WTC11 (cell line): ENCODE measurements around the gene B3GLCT. TPM values are rescaled to one million over a fixed set of nuclear protein-coding genes. Genes with fewer than 3 reads are reported as not detected.

Source experiments
- ATAC-seq: fragments of 200-7000 bp; cut with Tn5 transposase; 2 replicates; pipeline ENCODE4 v1.10.0; 2021; ENCODE audit warnings: mild to moderate bottlenecking, moderate library complexity
- CTCF ChIA-PET: fragments of 300-600 bp; sonication (Branson Sonifier 250); formaldehyde crosslinking; loops from one replicate; lab custom pipeline; 2021; ENCODE audit warnings: antibody characterized with exemption; lab: Charles Lee
- POLR2A ChIA-PET: fragments of 350-600 bp; sonication (Branson Sonifier 250); formaldehyde crosslinking; loops from one replicate; lab custom pipeline; 2021; ENCODE audit warnings: antibody characterized with exemption; lab: Charles Lee
- DNase-seq: peaks from one replicate; pipeline ENCODE4 v3.0.0; 2021; ENCODE audit warnings: low spot score
- H3K27ac Mint-ChIP-seq: 2 replicates; pipeline ENCODE4 v1.8.0; 2021; ENCODE audit warnings: mixed read lengths
- H3K27me3 Mint-ChIP-seq: 2 replicates; pipeline ENCODE4 v1.8.0; 2021; ENCODE audit warnings: low read depth, mild to moderate bottlenecking, moderate library complexity, mixed read lengths
- H3K36me3 Mint-ChIP-seq: 2 replicates; pipeline ENCODE4 v1.8.0; 2021; ENCODE audit warnings: mixed read lengths
- H3K4me1 Mint-ChIP-seq: 2 replicates; pipeline ENCODE4 v1.8.0; 2022; ENCODE audit warnings: mixed read lengths
- H3K4me3 Mint-ChIP-seq: 2 replicates; pipeline ENCODE4 v1.8.0; 2021; ENCODE audit warnings: mild to moderate bottlenecking, moderate library complexity, mixed read lengths
- H3K9me3 Mint-ChIP-seq: 2 replicates; pipeline ENCODE4 v1.8.0; 2021; ENCODE audit warnings: mixed read lengths
- ATF2 ChIP-seq: sonication (generic); formaldehyde crosslinking; IDR thresholded peaks from 2 replicates; pipeline ENCODE4 v1.8.1; 2022; ENCODE audit warnings: low read depth, missing genetic modification reagents, borderline replicate concordance
- CDX4 ChIP-seq: fragments of 250-450 bp; sonication (Bioruptor Pico); IDR thresholded peaks from 2 replicates; pipeline ENCODE4 v1.9.0; 2021; ENCODE audit warnings: moderate library complexity, mild to moderate bottlenecking, inconsistent platforms, borderline replicate concordance
- ERG ChIP-seq: fragments of 250-450 bp; sonication (Bioruptor Pico); IDR thresholded peaks from 2 replicates; pipeline ENCODE4 v1.8.0; 2021; ENCODE audit warnings: mild to moderate bottlenecking
- FOXP4 ChIP-seq: sonication (generic); formaldehyde crosslinking; IDR thresholded peaks from 2 replicates; pipeline ENCODE4 v1.8.0; 2022; ENCODE audit warnings: mild to moderate bottlenecking, missing genetic modification reagents
- GTF2I ChIP-seq: fragments of 250-450 bp; sonication (Bioruptor Pico); conservative IDR thresholded peaks from 2 replicates; pipeline ENCODE4 v1.4.0; 2021; ENCODE audit warnings: mild to moderate bottlenecking
- IRF1 ChIP-seq: sonication (generic); formaldehyde crosslinking; IDR thresholded peaks from 2 replicates; pipeline ENCODE4 v1.8.0; 2023; ENCODE audit warnings: missing genetic modification reagents
- IRF2 ChIP-seq: sonication (generic); formaldehyde crosslinking; IDR thresholded peaks from 2 replicates; pipeline ENCODE4 v1.8.0; 2022; ENCODE audit warnings: low read depth, missing genetic modification reagents, borderline replicate concordance
- JAZF1 ChIP-seq: fragments of 250-450 bp; sonication (Bioruptor Pico); IDR thresholded peaks from 2 replicates; pipeline ENCODE4 v1.9.0; 2021; ENCODE audit warnings: moderate library complexity, mild to moderate bottlenecking, inconsistent platforms
- KAT7 ChIP-seq: sonication (generic); formaldehyde crosslinking; IDR thresholded peaks from 2 replicates; pipeline ENCODE4 v1.8.1; 2023; ENCODE audit warnings: missing genetic modification reagents, mild to moderate bottlenecking, borderline replicate concordance
- MYBL2 ChIP-seq: sonication (generic); formaldehyde crosslinking; IDR thresholded peaks from 2 replicates; pipeline ENCODE4 v1.8.1; 2023; ENCODE audit warnings: mild to moderate bottlenecking, moderate library complexity, missing genetic modification reagents
- NFATC4 ChIP-seq: fragments of 250-450 bp; sonication (Bioruptor Pico); IDR thresholded peaks from 2 replicates; pipeline ENCODE4 v1.9.0; 2021; ENCODE audit warnings: mild to moderate bottlenecking
- NFE2L1 ChIP-seq: sonication (generic); formaldehyde crosslinking; IDR thresholded peaks from 2 replicates; pipeline ENCODE4 v1.8.1; 2023; ENCODE audit warnings: missing genetic modification reagents
- NFYB ChIP-seq: sonication (generic); formaldehyde crosslinking; conservative IDR thresholded peaks from 2 replicates; pipeline ENCODE4 v1.8.0; 2022; ENCODE audit warnings: low read depth, missing genetic modification reagents
- PREB ChIP-seq: sonication (generic); formaldehyde crosslinking; IDR thresholded peaks from 2 replicates; pipeline ENCODE4 v1.8.1; 2022; ENCODE audit warnings: mild to moderate bottlenecking, missing genetic modification reagents, moderate library complexity, borderline replicate concordance
- SMAD4 ChIP-seq: sonication (generic); formaldehyde crosslinking; IDR thresholded peaks from 2 replicates; pipeline ENCODE4 v1.8.0; 2022; ENCODE audit warnings: mild to moderate bottlenecking, missing genetic modification reagents
- ZSCAN18 ChIP-seq: fragments of 250-450 bp; sonication (Bioruptor Pico); IDR thresholded peaks from 2 replicates; pipeline ENCODE4 v2.1.2; 2022; ENCODE audit warnings: mild to moderate bottlenecking, moderate library complexity
- total RNA-seq: library from RNA; stranded (reverse); gene quantifications from 3 replicates; pipeline ENCODE4 v1.2.3, GENCODE V29; 2021

The B3GLCT gene
- total RNA-seq, 1 experiment from 2014 or later: 2.4 TPM

- no peak for TF ChIP-seq ZSCAN18 (CRISPR knock-in tag)
Measured at GRCh38 chr13:31301119-31301518, 101.3 kb downstream of the B3GLCT start (continued).

- CTCF ChIA-PET: no interaction called here
- Mint-ChIP-seq H3K27me3 (peaks cover 15% of the 10 kb centered on the region), H3K36me3 (peaks cover 42% of the 10 kb centered on the region), H3K27ac (no peak overlapping the region), H3K9me3 (peaks cover 56% of the 10 kb centered on the region), H3K4me1 (no peaks in the 10 kb centered on the region), H3K4me3 (no peak overlapping the region)
- POLR2A ChIA-PET: no interaction called here
- TF ChIP-seq MYBL2 (CRISPR knock-in tag) (no peak), IRF1 (no peak), GTF2I (CRISPR knock-in tag) (no peak)
- ATAC-seq (no peak), DNase-seq (no peak)
Measured at GRCh38 chr13:31310356-31310755, 110.6 kb downstream of the B3GLCT start.

- ATAC-seq: no peak
- Mint-ChIP-seq H3K9me3 (peaks cover 60% of the 10 kb centered on the region), H3K27me3 (peaks cover 15% of the 10 kb centered on the region), H3K4me3 (no peak overlapping the region), H3K4me1 (no peaks in the 10 kb centered on the region), H3K36me3 (peaks cover 47% of the 10 kb centered on the region), H3K27ac (no peak overlapping the region)
- POLR2A ChIA-PET: no interaction called here
- CTCF ChIA-PET: no interaction called here
- no peak for DNase-seq
- TF ChIP-seq ATF2 (CRISPR knock-in tag) (no peak), IRF2 (CRISPR knock-in tag) (no peak), SMAD4 (CRISPR knock-in tag) (no peak)
Measured at GRCh38 chr13:31310786-31311185, 111.0 kb downstream of the B3GLCT start.

- POLR2A ChIA-PET: no interaction called here
- Mint-ChIP-seq H3K27me3 (peaks cover 15% of the 10 kb centered on the region), H3K4me3 (no peak overlapping the region), H3K36me3 (peaks cover 57% of the 10 kb centered on the region), H3K4me1 (no peaks in the 10 kb centered on the region), H3K9me3 (peaks cover 71% of the 10 kb centered on the region), H3K27ac (no peak overlapping the region)
- CTCF ChIA-PET: no interaction called here
- DNase-seq: no peak
- no peak for TF ChIP-seq NFE2L1 (CRISPR knock-in tag)
- no peak for TF ChIP-seq ERG (CRISPR knock-in tag)
- no peak for TF ChIP-seq FOXP4 (CRISPR knock-in tag)
- TF ChIP-seq, all 79 proteins: peak for 0
- ATAC-seq: no peak
Measured at GRCh38 chr13:31311921-31312320, 112.1 kb downstream of the B3GLCT start.

GRCh38 chr13:31314961-31315360 is 115.2 kb downstream of the B3GLCT start:
- ChIA-PET CTCF (no interaction called here), POLR2A (interaction anchor here (0.6 kb wide), 1 partner anchor 58 kb away, joined by 4 read pairs; no protein-coding TSS in a partner anchor)
- H3K4me3 Mint-ChIP-seq: no peak overlapping the region
- H3K9me3 Mint-ChIP-seq: peaks cover 72% of the 10 kb centered on the region
- H3K36me3 Mint-ChIP-seq: peaks cover 60% of the 10 kb centered on the region
- ATAC-seq (no peak), DNase-seq (no peak)
- no peaks in the 10 kb centered on the region for H3K4me1 Mint-ChIP-seq
- H3K27me3 Mint-ChIP-seq: peaks cover 15% of the 10 kb centered on the region
- H3K27ac Mint-ChIP-seq: no peak overlapping the region
- TF ChIP-seq PREB (no peak), KAT7 (CRISPR knock-in tag) (no peak), NFATC4 (CRISPR knock-in tag) (no peak), JAZF1 (CRISPR knock-in tag) (no peak), NFYB (CRISPR knock-in tag) (no peak), SMAD4 (CRISPR knock-in tag) (no peak), IRF2 (CRISPR knock-in tag) (no peak), CDX4 (CRISPR knock-in tag) (no peak)
